Upper lobe of left lung (tissue), 6 donors: Measurements from ENCODE around the gene SYT9. TPM values are rescaled to one million over a fixed set of nuclear protein-coding genes. Genes with fewer than 3 reads are reported as not detected.

Source experiments
- ATAC-seq, 2 donors: fragments of 200-7000 bp; cut with Tn5 transposase; one replicate each; pipeline ENCODE4 v1.9.1; 2022; ENCODE audit warnings: mild to moderate bottlenecking in 2 of 2, moderate library complexity in 2 of 2; ENCODE audit not compliant: low FRiP score in 2 of 2
- DNase-seq, 2 donors: peaks; one replicate each; pipeline ENCODE4 v3.0.0-alpha.2; 2019 to 2020
- H3K27ac ChIP-seq, 4 donors: fragments of 200-600 bp; sonication (generic); one replicate each; pipeline ENCODE4 v1.5.1; 2016 to 2019
- H3K27me3 ChIP-seq, 4 donors: fragments of 200-600 bp; sonication (generic); one replicate each; pipeline ENCODE4 v1.5.1; 2017 to 2019
- H3K36me3 ChIP-seq, 4 donors: fragments of 200-600 bp; sonication (generic); one replicate each; pipeline ENCODE4 v1.5.1; 2016 to 2019
- H3K4me1 ChIP-seq, 4 donors: fragments of 200-600 bp; sonication (generic); one replicate each; pipeline ENCODE4 v1.5.1; 2018 to 2019
- H3K4me3 ChIP-seq, 4 donors: fragments of 200-600 bp; sonication (generic); one replicate each; pipeline ENCODE4 v1.5.1; 2017 to 2019; ENCODE audit warnings: mild to moderate bottlenecking in 2 of 4, moderate library complexity in 1 of 4
- H3K9me3 ChIP-seq, 4 donors: fragments of 200-600 bp; sonication (generic); one replicate each; pipeline ENCODE4 v1.5.1; 2018 to 2019
- CTCF ChIP-seq, 6 experiments: fragments of 450-650 bp in 4 of 6; fragments of 200-600 bp in 2 of 6; sonication (generic) in 2 of 6; IDR thresholded peaks; one replicate each; pipeline ENCODE4 v1.5.1; 2016 to 2019; ENCODE audit warnings: antibody characterized with exemption in 6 of 6
- EP300 ChIP-seq, 4 donors: sonication (generic); formaldehyde crosslinking; IDR thresholded peaks; one replicate each; pipeline ENCODE4 v1.5.1; 2017; ENCODE audit warnings: antibody characterized with exemption in 4 of 4, control low read depth in 2 of 4
- POLR2A ChIP-seq, 4 donors: fragments of 450-650 bp; IDR thresholded peaks; one replicate each; pipeline ENCODE4 v1.5.1; 2016 to 2017; ENCODE audit warnings: antibody characterized with exemption in 4 of 4, mild to moderate bottlenecking in 2 of 4
- POLR2AphosphoS5 ChIP-seq, 2 donors: sonication (generic); formaldehyde crosslinking; IDR thresholded peaks; one replicate each; pipeline ENCODE4 v1.5.1; 2017; ENCODE audit warnings: antibody characterized with exemption in 2 of 2
- WGBS, 2 donors: methylation state at CpG; one replicate each; pipeline ENCODE4 v1.1.5; 2017 to 2018; 5-methylcytosine and 5-hydroxymethylcytosine counted together
- total RNA-seq, 6 donors: library from RNA; depleted of rRNA in 4 of 6; stranded (reverse); fragments of >200 nt in 4 of 6; gene quantifications; one replicate each; pipeline versions ENCODE4 v1.1.0 to v1.2.1, GENCODE V29; 2016 to 2021
- donor health status: DM: no; HTN: no; CAD: no; lungs with moderate emphysema.
- donor health status: DM: no; HTN: yes; CAD: no; lungs with severe emphysema.

The SYT9 gene
- total RNA-seq, 6 donors from 2014 or later, result 0.27 to 0.30 TPM; not detected in 4

GRCh38 chr11:7219491-7219890 is 32.2 kb upstream of the SYT9 start:
- Histone ChIP-seq H3K27me3 (no peaks in the 10 kb centered on the region), H3K9me3 (no peaks in the 10 kb centered on the region), H3K27ac (no peak overlapping the region), H3K4me3 (no peak overlapping the region), H3K36me3 (no peaks in the 10 kb centered on the region), H3K4me1 (no peaks in the 10 kb centered on the region)
- TF ChIP-seq POLR2A (IDR thresholded peaks at IDR 0.05) (no peak), CTCF (IDR thresholded peaks at IDR 0.05) (no peak), EP300 (IDR thresholded peaks at IDR 0.05) (no peak), POLR2AphosphoS5 (IDR thresholded peaks at IDR 0.05) (no peak)
- no peak for DNase-seq
- ATAC-seq, result no peak

GRCh38 chr11:7220636-7221035 is 31.1 kb upstream of the SYT9 start:
- Histone ChIP-seq H3K4me3 (no peak overlapping the region), H3K27me3 (no peaks in the 10 kb centered on the region), H3K9me3 (no peaks in the 10 kb centered on the region), H3K27ac (no peak overlapping the region), H3K36me3 (no peaks in the 10 kb centered on the region), H3K4me1 (no peaks in the 10 kb centered on the region)
- TF ChIP-seq CTCF (IDR thresholded peaks at IDR 0.05), result no peak
- TF ChIP-seq EP300 (IDR thresholded peaks at IDR 0.05), result no peak
- no peak for TF ChIP-seq POLR2AphosphoS5 (IDR thresholded peaks at IDR 0.05)
- TF ChIP-seq POLR2A (IDR thresholded peaks at IDR 0.05), result no peak
- ATAC-seq (no peak), DNase-seq (no peak)
- 54 to 55% methylated on average over 3 of the region's 3 CpGs for WGBS, 2 donors

- Histone ChIP-seq H3K9me3 (no peaks in the 10 kb centered on the region), H3K27me3 (no peaks in the 10 kb centered on the region), H3K27ac (no peak overlapping the region), H3K36me3 (no peaks in the 10 kb centered on the region), H3K4me1 (no peaks in the 10 kb centered on the region), H3K4me3 (no peak overlapping the region)
- ATAC-seq (no peak), DNase-seq (no peak)
- TF ChIP-seq POLR2AphosphoS5 (IDR thresholded peaks at IDR 0.05) (no peak), CTCF (IDR thresholded peaks at IDR 0.05) (no peak)
- 49 to 50% methylated on average over 4 of the region's 4 CpGs for WGBS, 2 donors
These were observed 29.1 kb upstream of the SYT9 start for GRCh38 chr11:7222619-7223018.

GRCh38 chr11:7239877-7240276 is 11.8 kb upstream of the SYT9 start:
- no peak overlapping the region for H3K27ac ChIP-seq
- H3K27me3 ChIP-seq, result no peaks in the 10 kb centered on the region
- no peak overlapping the region for H3K4me3 ChIP-seq
- no peaks in the 10 kb centered on the region for H3K9me3 ChIP-seq
- no peak for TF ChIP-seq EP300 (IDR thresholded peaks at IDR 0.05)
- no peak for TF ChIP-seq POLR2A (IDR thresholded peaks at IDR 0.05)
- no peak for TF ChIP-seq CTCF (IDR thresholded peaks at IDR 0.05)
- TF ChIP-seq POLR2AphosphoS5 (IDR thresholded peaks at IDR 0.05), result no peak
- no peaks in the 10 kb centered on the region for H3K36me3 ChIP-seq
- DNase-seq (no peak), ATAC-seq (no peak)
- H3K4me1 ChIP-seq, result no peaks in the 10 kb centered on the region
- 56 to 58% methylated on average over 5 of the region's 5 CpGs for WGBS, 2 donors

GRCh38 chr11:7245341-7245740 is 6.4 kb upstream of the SYT9 start:
- no peak overlapping the region for H3K27ac ChIP-seq
- WGBS, 2 donors, result 76 to 79% methylated on average over 3 of the region's 3 CpGs
- no peaks in the 10 kb centered on the region for H3K9me3 ChIP-seq
- H3K36me3 ChIP-seq, result no peaks in the 10 kb centered on the region
- DNase-seq, result no peak
- no peak for ATAC-seq
- H3K4me1 ChIP-seq, result no peaks in the 10 kb centered on the region
- TF ChIP-seq CTCF (IDR thresholded peaks at IDR 0.05) (no peak), POLR2AphosphoS5 (IDR thresholded peaks at IDR 0.05) (no peak), EP300 (IDR thresholded peaks at IDR 0.05) (no peak), POLR2A (IDR thresholded peaks at IDR 0.05) (no peak)
- H3K27me3 ChIP-seq, result no peaks in the 10 kb centered on the region
- H3K4me3 ChIP-seq, result no peak overlapping the region
